ENCODE measurements around the gene AQP10.
"Not testable (repeated sequence)": the region's sequence is repeated elsewhere in the genome, so short reads cannot be mapped to it uniquely, and the experiment has no call there.

Gene AQP10

GRCh38 chr1:154316704-154317103, 4.2 kb upstream of the AQP10 start:
- no peak for DNase-seq (ENCODE audit: low read depth, low spot score)
- Histone ChIP-seq H3K4me3 (no peak overlapping the region), H3K27ac (no peak overlapping the region), H3K9me3 (ENCODE audit: low read depth, low read length) (no peaks in the 10 kb centered on the region; the same call in 1 of the 2 replicates), H3K9ac (ENCODE audit: insufficient read length) (no peak overlapping the region), H3K36me3 (ENCODE audit: insufficient read depth, low read length) (no peaks in the 10 kb centered on the region)
- TF ChIP-seq POLR2AphosphoS5 (IDR thresholded peaks at IDR 0.05; ENCODE audit: borderline replicate concordance, low read depth, low read length), result no peak
- TF ChIP-seq EZH2 (IDR thresholded peaks at IDR 0.05), result no peak
- no peak for TF ChIP-seq FOXP2 (optimal IDR thresholded peaks at IDR 0.05; ENCODE audit: control extremely low read depth, extremely low read length, insufficient read depth)

- Histone ChIP-seq H3K36me3 (ENCODE audit: insufficient read depth, low read length) (no peaks in the 10 kb centered on the region), H3K9ac (ENCODE audit: insufficient read length) (no peak overlapping the region), H3K9me3 (ENCODE audit: low read depth, low read length) (no peaks in the 10 kb centered on the region; the same call in 1 of the 2 replicates), H3K27ac (no peak overlapping the region), H3K4me3 (no peak overlapping the region)
- no peak for TF ChIP-seq FOXP2 (optimal IDR thresholded peaks at IDR 0.05; ENCODE audit: control extremely low read depth, extremely low read length, insufficient read depth)
- TF ChIP-seq EZH2 (IDR thresholded peaks at IDR 0.05), result no peak
- TF ChIP-seq POLR2AphosphoS5 (IDR thresholded peaks at IDR 0.05; ENCODE audit: borderline replicate concordance, low read depth, low read length), result no peak
- DNase-seq (ENCODE audit: low read depth, low spot score), result no peak
Observed at GRCh38 chr1:154318386-154318785, 2.5 kb upstream of the AQP10 start.

GRCh38 chr1:154321609-154321934, 679 bp downstream of the AQP10 start:
- not testable (repeated sequence) for H3K36me3 ChIP-seq (ENCODE audit: insufficient read depth, low read length); H3K9me3 ChIP-seq (ENCODE audit: low read depth, low read length); H3K4me3 ChIP-seq; H3K9ac ChIP-seq (ENCODE audit: insufficient read length); DNase-seq (ENCODE audit: low read depth, low spot score); H3K27ac ChIP-seq

GRCh38 chr1:154323493-154323892, 2.6 kb downstream of the AQP10 start:
- DNase-seq (ENCODE audit: low read depth, low spot score), result no peak
- Histone ChIP-seq H3K9ac (ENCODE audit: insufficient read length) (no peak overlapping the region), H3K4me3 (no peak overlapping the region), H3K9me3 (ENCODE audit: low read depth, low read length) (no peaks in the 10 kb centered on the region), H3K36me3 (ENCODE audit: insufficient read depth, low read length) (no peaks in the 10 kb centered on the region), H3K27ac (no peak overlapping the region)
- no peak for TF ChIP-seq POLR2AphosphoS5 (IDR thresholded peaks at IDR 0.05; ENCODE audit: borderline replicate concordance, low read depth, low read length)

- DNase-seq (ENCODE audit: low read depth, low spot score), result no peak
- Histone ChIP-seq H3K36me3 (ENCODE audit: insufficient read depth, low read length) (no peaks in the 10 kb centered on the region), H3K9me3 (ENCODE audit: low read depth, low read length) (no peaks in the 10 kb centered on the region), H3K4me3 (peak overlapping the region; percentile 98), H3K9ac (ENCODE audit: insufficient read length) (no peak overlapping the region), H3K27ac (no peak overlapping the region)
- no peak for TF ChIP-seq FOXP2 (optimal IDR thresholded peaks at IDR 0.05; ENCODE audit: control extremely low read depth, extremely low read length, insufficient read depth)
- no peak for TF ChIP-seq EZH2 (IDR thresholded peaks at IDR 0.05)
- no peak for TF ChIP-seq POLR2AphosphoS5 (IDR thresholded peaks at IDR 0.05; ENCODE audit: borderline replicate concordance, low read depth, low read length)
Observed at GRCh38 chr1:154324241-154324640, 3.3 kb downstream of the AQP10 start.

GRCh38 chr1:154324669-154325582, 4.0 kb downstream of the AQP10 start, which contains the start of gene ATP8B2:
Gene ATP8B2 (plus strand): TSS chr1:154325525. CDS start chr1:154328142, 2,617 bp downstream.
- TF ChIP-seq FOXP2 (optimal IDR thresholded peaks at IDR 0.05; ENCODE audit: control extremely low read depth, extremely low read length, insufficient read depth), result no peak
- no peak for TF ChIP-seq EZH2 (IDR thresholded peaks at IDR 0.05)
- no peak for TF ChIP-seq POLR2AphosphoS5 (IDR thresholded peaks at IDR 0.05; ENCODE audit: borderline replicate concordance, low read depth, low read length)
- Histone ChIP-seq H3K36me3 (ENCODE audit: insufficient read depth, low read length) (no peaks in the 10 kb centered on the region), H3K9me3 (ENCODE audit: low read depth, low read length) (no peaks in the 10 kb centered on the region), H3K4me3 (peak within 1 kb of the TSS; percentile 98), H3K9ac (ENCODE audit: insufficient read length) (peak within 1 kb of the TSS; percentile 80), H3K27ac (no peak within 1 kb of the TSS)
- DNase-seq (ENCODE audit: low read depth, low spot score), result no peak

- Histone ChIP-seq H3K27ac (no peak overlapping the region), H3K36me3 (ENCODE audit: insufficient read depth, low read length) (no peaks in the 10 kb centered on the region), H3K9me3 (ENCODE audit: low read depth, low read length) (no peaks in the 10 kb centered on the region), H3K9ac (ENCODE audit: insufficient read length) (peak overlapping the region; percentile 80), H3K4me3 (peak overlapping the region; percentile 98)
- no peak for DNase-seq (ENCODE audit: low read depth, low spot score)
- TF ChIP-seq POLR2AphosphoS5 (IDR thresholded peaks at IDR 0.05; ENCODE audit: borderline replicate concordance, low read depth, low read length), result no peak
- no peak for TF ChIP-seq FOXP2 (optimal IDR thresholded peaks at IDR 0.05; ENCODE audit: control extremely low read depth, extremely low read length, insufficient read depth)
- no peak for TF ChIP-seq EZH2 (IDR thresholded peaks at IDR 0.05)
Observed at GRCh38 chr1:154325583-154326545, 5.0 kb downstream of the AQP10 start.

Measured in SK-N-MC (cell line).